ES-I3 (cell line): ENCODE results near the gene CLPSL1.
"Not testable (repeated sequence)": the region's sequence is repeated elsewhere in the genome, so short reads cannot be mapped to it uniquely, and the experiment has no call there.

ENCODE experiments used
- H3K36me3 ChIP-seq: 2 replicates; pipeline ENCODE4 v1.6.1; 2013; ENCODE audit warnings: mild to moderate bottlenecking, low read length, control low read depth, moderate library complexity; ENCODE audit not compliant: insufficient read depth
- H3K4me1 ChIP-seq: 2 replicates; pipeline ENCODE4 v1.6.1; 2013; ENCODE audit warnings: mild to moderate bottlenecking, control low read depth, low read length; ENCODE audit not compliant: insufficient read depth
- H3K9ac ChIP-seq: 2 replicates; pipeline ENCODE4 v1.6.1; 2013; ENCODE audit warnings: low read depth, mild to moderate bottlenecking, low read length, moderate library complexity
- H3K9me3 ChIP-seq: 2 replicates; pipeline ENCODE4 v1.6.1; 2013; ENCODE audit warnings: mild to moderate bottlenecking, low read length, moderate library complexity; ENCODE audit not compliant: control insufficient read depth, insufficient read depth

CLPSL1 gene, protein sequence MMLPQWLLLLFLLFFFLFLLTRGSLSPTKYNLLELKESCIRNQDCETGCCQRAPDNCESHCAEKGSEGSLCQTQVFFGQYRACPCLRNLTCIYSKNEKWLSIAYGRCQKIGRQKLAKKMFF

DNA sequence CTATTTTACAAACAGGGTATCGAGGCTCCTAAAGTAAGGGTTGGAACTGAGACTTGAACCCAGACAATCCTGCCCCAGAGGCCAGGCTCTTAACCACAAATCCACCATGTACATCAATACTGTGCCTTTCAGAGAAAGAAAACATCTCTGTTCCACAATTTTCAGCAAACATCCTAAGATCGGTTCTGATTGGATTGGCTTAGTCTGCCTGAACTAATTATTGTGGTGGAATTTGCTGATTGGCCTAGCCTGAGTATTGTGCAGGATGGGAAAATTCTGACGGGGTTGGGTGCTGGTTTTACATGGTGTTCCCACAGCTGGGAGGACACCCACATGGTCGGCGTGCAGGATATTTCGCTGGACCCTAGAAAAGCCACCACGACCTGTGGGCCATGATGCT lies at the start of gene CLPSL1:
CLPSL1 (plus strand) TSS at position 301 of the 400 bp plus-strand sequence; CDS start at position 393, 92 bp downstream.
- Histone ChIP-seq H3K4me1 (no peaks in the 10 kb centered on the region), H3K9ac (no peak within 1 kb of the TSS), H3K36me3 (no peaks in the 10 kb centered on the region), H3K9me3 (peaks cover under 1% of the 10 kb centered on the region; the same call in 1 of the 2 replicates)

DNA sequence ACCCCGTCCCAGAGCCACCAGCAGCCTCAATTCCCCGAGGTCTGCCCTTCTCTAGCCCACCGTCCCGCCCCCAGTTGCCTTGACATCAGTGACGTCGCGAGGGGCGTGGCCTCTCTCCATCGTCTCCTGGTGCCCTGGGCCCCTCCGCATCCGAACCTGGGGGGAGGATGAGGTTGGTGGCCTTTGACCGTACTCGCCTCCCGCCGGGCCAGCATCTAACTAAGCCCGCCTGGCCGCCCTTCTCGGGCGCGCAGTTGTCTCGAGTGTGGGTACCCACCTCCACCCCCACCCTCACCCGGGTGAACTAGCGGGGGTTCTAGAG lies 49.4 kb upstream of the CLPSL1 start:
- Histone ChIP-seq H3K9me3 (no peaks in the 10 kb centered on the region), H3K9ac (peak overlapping the region; percentile 70), H3K36me3 (no peaks in the 10 kb centered on the region), H3K4me1 (peaks cover 32% of the 10 kb centered on the region)

DNA sequence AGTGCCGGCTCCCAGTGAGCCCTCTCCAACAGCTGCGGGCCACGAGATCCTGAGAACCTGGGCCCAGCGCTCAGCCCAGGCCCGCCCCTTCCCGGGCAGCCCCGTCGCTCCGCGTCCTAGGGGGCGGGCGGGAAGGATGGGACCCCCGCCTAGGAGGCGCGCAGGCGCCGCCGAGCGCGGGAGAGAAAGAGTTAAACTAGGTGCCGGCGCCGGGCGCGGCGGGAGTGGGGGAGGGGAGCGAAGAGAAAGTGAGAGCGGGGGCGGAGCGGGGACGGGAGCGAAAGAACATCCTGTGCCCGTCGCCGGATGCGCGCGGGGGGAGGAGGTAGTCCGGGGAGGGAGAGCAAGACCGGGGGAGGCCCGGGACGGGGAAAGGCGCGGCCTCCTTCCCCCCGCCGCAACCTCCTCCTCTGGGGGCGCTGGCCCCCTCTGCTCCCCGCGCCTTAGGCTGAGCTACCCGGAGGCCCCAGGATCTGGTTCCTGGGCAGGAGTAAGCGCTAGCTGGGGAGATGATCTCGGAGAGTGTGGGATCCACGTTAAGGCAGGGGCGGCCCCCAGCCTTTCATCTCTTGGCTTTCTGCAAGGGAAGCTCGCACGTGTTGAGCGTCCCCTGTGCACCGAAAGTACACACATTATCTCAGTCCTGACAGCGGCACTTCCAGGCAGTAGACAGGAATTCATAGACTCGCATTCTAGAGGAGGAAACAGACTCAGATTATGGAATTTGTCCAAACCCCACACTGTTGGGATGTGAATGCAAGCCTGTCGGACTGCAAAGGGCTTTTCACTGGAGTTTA lies 48.9 kb upstream of the CLPSL1 start:
- no peaks in the 10 kb centered on the region for H3K36me3 ChIP-seq
- peak overlapping the region; percentile 70 for H3K9ac ChIP-seq
- H3K4me1 ChIP-seq, result peaks cover 27% of the 10 kb centered on the region
- H3K9me3 ChIP-seq, result no peaks in the 10 kb centered on the region

DNA sequence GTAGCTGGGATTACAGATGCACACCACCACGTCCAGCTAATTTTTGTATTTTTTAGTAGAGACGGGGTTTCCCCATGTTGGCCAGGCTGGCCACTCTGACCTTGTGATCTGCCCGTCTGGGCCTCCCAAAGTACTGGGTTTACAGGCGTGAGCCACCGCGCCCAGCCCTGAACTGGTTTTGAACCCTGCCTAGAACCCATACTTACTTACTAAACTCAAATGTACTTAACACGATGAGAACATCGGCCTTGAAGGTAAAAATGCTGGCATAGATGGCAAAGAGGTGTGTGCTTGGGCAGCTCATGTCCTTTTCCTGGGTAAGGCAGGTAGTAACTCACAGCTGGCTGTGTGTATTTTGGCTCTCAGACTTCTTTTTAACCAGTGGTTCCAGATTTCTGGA lies 47.2 kb upstream of the CLPSL1 start:
- Histone ChIP-seq H3K36me3 (no peaks in the 10 kb centered on the region), H3K9ac (no peak overlapping the region), H3K4me1 (peaks cover 29% of the 10 kb centered on the region), H3K9me3 (no peaks in the 10 kb centered on the region)

DNA sequence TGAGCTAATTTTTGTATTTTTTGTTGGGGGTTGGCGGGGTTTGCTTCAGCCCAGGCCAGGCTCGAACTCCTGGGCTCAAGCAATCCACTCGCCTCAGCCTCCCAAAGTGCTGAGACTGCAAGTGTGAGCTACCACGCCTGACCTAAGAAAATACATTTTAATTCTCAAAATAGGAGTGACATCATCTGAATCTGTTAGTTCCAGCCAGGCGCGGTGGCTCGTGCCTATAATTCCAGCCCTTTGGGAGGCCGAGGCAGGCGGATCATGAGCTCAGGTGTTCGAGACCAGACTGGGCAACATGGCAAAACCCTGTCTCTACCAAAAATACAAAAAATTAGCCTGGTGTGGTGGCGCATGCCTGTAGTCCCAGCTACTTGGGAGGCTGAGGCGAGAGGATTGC lies 46.5 kb upstream of the CLPSL1 start:
- not testable (repeated sequence) for H3K36me3 ChIP-seq, H3K9me3 ChIP-seq, H3K9ac ChIP-seq
- peaks cover 26% of the 10 kb centered on the region for H3K4me1 ChIP-seq

DNA sequence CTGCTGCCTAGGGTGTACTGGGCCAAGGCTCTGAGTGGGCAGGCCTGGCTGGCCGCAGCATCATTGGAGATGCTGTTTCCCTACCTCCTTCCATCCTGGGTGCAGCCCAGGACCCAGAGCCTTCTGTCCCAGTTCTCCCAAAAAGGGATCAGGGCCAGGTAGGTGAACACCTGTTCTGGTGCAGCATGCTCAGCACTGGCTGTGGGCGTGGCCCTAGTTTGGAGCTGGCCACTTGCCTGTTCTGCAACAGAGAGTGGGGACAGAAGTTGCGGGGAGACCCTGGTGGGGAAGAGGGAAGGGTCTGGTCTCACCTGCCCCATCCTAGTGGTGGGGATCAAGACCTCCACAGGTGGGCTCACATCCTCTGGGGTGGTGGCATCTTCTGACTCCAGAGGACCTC lies 45.4 kb upstream of the CLPSL1 start:
- H3K4me1 ChIP-seq, result peaks cover 35% of the 10 kb centered on the region
- no peaks in the 10 kb centered on the region for H3K36me3 ChIP-seq
- no peaks in the 10 kb centered on the region for H3K9me3 ChIP-seq
- H3K9ac ChIP-seq, result no peak overlapping the region

DNA sequence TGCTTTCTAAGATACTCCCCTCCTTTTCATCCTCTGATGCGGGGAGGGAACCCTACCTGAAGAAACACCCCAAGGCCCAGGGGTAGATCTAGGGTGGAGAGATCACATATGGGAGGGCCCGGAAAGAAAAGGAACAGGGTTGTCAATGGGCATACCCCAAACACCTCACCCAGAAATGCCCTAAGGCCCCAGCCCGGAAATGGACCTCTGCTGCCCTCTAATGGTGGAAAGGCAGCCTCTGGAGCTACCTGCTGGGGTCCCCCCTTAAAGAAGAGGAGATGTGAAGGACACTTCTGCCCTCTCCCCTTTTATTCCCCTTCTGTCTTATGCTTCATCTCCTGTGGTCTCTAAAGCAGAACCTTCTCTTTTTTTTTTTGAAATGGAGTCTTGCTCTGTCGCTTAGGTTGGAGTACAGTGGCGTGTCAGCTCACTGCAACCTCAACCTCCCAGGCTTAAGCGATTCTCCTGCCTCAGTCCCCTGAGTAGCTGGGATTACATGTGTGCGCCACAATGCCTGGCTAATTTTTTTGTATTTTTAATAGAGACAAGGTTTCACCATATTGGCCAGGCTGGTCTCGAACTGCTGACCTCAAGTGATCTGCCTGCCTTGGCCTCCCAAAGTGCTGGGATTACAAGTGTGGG lies 44.4 kb upstream of the CLPSL1 start:
- no peak overlapping the region for H3K9ac ChIP-seq
- H3K9me3 ChIP-seq, result no peaks in the 10 kb centered on the region
- H3K36me3 ChIP-seq, result no peaks in the 10 kb centered on the region
- H3K4me1 ChIP-seq, result peaks cover 43% of the 10 kb centered on the region

DNA sequence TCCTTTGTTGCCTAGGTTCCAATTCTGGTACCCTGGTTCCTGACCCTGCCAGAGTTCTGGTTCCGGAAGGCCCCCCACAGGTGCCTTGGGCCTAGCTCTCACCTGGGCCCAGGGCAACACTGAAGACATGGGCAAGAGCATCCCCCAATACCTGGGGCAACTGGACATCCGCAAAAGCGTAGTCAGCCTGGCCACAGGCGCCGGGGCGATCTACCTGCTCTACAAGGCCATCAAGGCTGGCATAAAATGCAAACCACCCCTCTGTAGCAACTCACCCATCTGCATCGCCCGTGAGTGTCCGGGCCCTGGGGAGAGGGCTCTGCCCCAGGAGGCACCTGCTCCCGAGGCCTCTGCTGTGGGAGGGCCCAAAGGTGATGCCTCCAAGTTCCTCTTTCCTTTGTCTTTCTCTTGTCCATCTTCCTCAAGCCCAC lies 43.8 kb upstream of the CLPSL1 start, which contains the start of gene ARMC12:
ARMC12 (plus strand) TSS at position 51 of the 431 bp plus-strand sequence; CDS start at position 128, 77 bp downstream.
- H3K4me1 ChIP-seq, result peaks cover 43% of the 10 kb centered on the region
- H3K36me3 ChIP-seq, result no peaks in the 10 kb centered on the region
- no peak within 1 kb of the TSS for H3K9ac ChIP-seq
- H3K9me3 ChIP-seq, result no peaks in the 10 kb centered on the region

DNA sequence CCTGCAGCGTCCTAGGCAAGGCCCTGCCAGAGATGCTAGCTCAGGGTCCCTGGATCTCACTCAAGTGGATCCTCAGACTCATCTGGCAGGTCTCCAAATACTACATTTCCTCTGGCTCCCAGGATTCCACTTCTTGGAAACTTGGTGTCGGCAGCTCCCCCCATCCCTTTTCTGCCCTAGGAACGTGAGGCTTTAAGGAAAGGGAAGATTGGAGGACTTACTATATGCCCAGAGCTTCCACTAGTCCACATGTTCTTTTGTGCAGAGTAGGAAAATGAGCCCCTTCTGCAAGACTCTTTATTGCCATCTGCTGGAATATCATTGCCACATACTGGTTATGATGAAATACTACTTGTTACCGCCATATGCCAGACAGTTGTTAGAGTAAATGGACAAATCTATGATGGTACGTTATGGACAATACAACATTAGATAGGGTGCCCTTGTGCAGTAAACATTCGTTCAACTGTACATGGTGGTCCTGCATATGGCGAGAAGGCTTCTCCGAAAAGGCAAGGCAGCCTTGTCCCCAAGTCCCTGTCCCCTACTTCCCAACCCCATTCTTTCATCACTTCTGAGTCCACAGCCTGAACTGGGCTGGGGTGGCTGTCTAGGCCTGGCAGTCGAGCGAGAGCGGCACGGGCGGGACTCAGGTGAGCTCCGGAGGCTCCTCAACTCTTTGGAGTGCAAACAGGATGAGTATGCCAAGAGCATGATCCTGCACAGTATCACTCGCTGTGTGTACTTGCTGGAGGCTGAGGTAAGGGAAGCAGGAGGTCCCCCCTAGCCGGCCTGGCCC lies 43.2 kb upstream of the CLPSL1 start:
- peaks cover 42% of the 10 kb centered on the region for H3K4me1 ChIP-seq
- H3K9ac ChIP-seq, result no peak overlapping the region
- H3K9me3 ChIP-seq, result no peaks in the 10 kb centered on the region
- H3K36me3 ChIP-seq, result no peaks in the 10 kb centered on the region

DNA sequence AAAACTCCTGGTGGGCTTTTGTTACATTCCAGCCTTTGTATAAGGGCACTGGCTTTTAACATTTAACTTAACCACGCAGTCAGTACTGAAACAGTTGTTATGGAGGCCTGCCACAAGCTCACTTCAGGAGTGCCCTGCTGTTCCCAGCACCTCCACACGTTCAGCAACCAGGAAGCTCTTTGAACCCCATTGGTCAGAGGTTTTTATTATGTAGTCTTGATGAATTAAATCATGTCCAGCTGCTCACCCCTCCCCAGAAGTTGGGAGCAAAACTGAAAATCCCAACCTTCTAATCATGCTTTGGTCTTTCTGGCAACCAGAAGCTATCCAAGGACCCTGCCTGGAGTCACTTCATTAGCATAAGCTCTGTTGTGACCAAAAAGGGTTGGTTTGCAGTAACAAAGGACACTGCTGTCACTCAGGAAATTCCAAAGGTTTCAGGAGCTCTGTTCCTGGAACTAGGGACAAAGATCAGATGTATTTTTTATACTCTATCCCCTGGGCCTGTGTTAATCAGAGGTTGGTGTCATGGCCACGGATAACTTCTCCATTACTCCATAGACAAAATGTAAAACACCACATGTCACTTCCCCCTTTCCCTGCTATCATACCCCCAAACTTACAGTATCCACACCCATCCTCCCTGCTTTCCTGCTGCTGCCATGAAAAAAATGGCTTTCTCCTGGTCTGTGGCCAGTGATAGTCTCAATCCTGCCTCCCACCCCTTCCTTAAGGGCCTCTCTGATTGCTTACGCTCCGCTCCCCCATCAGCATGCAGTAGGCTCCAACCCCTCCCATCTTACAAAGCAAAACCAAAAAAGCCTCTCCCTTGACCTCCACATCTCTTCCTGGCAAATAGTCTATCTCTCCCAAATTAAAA lies 40.9 kb upstream of the CLPSL1 start:
- Histone ChIP-seq H3K9ac (peak overlapping the region; percentile 4; the same call in 1 of the 2 replicates), H3K9me3 (no peaks in the 10 kb centered on the region), H3K36me3 (no peaks in the 10 kb centered on the region), H3K4me1 (peaks cover 37% of the 10 kb centered on the region)

DNA sequence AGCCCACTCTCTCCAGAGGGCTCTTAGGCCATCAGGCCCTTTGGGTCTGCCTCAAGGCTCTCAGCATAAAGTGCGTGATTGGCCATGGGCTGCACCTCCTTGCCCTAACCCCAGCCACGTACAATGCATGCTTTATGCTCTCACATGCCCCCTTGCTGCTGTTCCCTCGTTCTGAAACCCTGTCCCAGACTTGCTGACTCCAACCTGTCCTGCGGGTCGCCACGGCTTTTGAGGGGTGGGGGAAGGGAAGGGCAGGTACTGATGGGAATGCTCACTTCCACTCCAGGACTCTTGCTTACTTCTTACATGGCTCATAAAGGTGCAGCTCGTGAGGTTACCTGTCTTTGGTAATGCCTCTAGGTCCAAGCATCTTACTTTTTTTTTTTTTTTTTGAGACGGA lies 38.0 kb upstream of the CLPSL1 start:
- H3K9ac ChIP-seq, result no peak overlapping the region
- H3K9me3 ChIP-seq, result no peaks in the 10 kb centered on the region
- peaks cover 33% of the 10 kb centered on the region for H3K4me1 ChIP-seq
- H3K36me3 ChIP-seq, result no peaks in the 10 kb centered on the region

DNA sequence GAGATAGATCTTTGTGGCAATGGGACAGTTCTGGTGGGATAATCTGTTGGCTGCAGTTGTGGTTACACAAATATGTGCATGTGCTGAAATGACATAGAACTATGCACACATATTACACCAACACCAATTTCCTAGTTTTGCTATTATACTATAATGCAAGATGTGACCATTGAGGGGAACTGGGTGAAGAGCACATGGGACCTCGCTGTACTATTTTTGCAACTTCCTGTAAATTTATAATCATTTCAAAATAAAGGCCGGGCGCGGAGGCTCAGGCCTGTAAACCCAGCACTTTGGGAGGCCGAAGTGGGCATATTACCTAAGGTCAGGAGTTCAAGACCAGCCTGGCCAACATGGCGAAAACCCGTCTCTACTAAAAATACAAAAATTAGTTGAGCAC lies 35.3 kb upstream of the CLPSL1 start:
- Histone ChIP-seq H3K9ac (no peak overlapping the region), H3K36me3 (no peaks in the 10 kb centered on the region), H3K4me1 (peaks cover 15% of the 10 kb centered on the region), H3K9me3 (no peaks in the 10 kb centered on the region)

DNA sequence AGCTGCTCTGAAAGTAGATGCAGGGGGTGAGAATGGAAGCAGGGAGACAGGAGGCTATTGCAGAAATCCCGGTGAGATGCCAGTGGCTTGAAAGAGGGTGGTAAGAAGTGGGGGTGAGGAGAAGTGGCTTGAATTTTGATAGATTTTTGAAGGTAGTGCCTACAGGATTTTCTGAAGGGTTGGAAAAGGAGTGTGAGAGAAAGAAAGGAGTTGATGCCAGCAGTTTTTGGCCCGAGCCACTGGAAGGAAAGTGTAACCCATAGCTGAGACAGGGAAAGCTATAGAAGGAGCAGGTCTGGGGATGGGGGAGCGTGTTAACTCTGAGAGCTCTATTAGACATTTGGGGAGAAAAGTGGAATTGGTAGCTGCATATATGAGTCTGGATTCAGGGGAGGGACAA lies 34.3 kb upstream of the CLPSL1 start:
- H3K36me3 ChIP-seq, result no peaks in the 10 kb centered on the region
- no peak overlapping the region for H3K9ac ChIP-seq
- H3K4me1 ChIP-seq, result peaks cover 8% of the 10 kb centered on the region; the same call in 1 of the 2 replicates
- H3K9me3 ChIP-seq, result no peaks in the 10 kb centered on the region
